K562 (cell line): ENCODE data around the gene GON7. TPM values are rescaled to one million over a fixed set of nuclear protein-coding genes. Genes with fewer than 3 reads are reported as not detected.

Experiments used
- GABPA ChIP-seq: fragments of 200-800 bp; sonication (Bioruptor generic); conservative IDR thresholded peaks from 2 replicates; pipeline ENCODE4 v1.6.1; 2016; ENCODE audit warnings: low read depth, missing genetic modification characterization, missing compliant biosample characterization
- HDAC2 ChIP-seq: fragments of 450-650 bp; IDR thresholded peaks from 2 replicates; pipeline ENCODE4 v1.6.1; 2016; ENCODE audit warnings: mild to moderate bottlenecking
- KDM1A ChIP-seq, 2 experiments: fragments of 450-650 bp; IDR thresholded peaks; 2 replicates each; pipeline ENCODE4 v1.6.1; 2016; ENCODE audit warnings: mild to moderate bottlenecking in 2 of 2
- KLF6 ChIP-seq: fragments of 250-450 bp; sonication (Bioruptor Pico); IDR thresholded peaks from 2 replicates; pipeline ENCODE4 v1.4.0; 2020; ENCODE audit warnings: mild to moderate bottlenecking, moderate library complexity, borderline replicate concordance
- NCOA1 ChIP-seq: fragments of 450-650 bp; IDR thresholded peaks from 2 replicates; pipeline ENCODE4 v1.6.1; 2016; ENCODE audit warnings: low read depth
- NCOA6 ChIP-seq: fragments of 450-650 bp; IDR thresholded peaks from 2 replicates; pipeline ENCODE4 v1.6.1; 2017; ENCODE audit warnings: mild to moderate bottlenecking
- POLR3G ChIP-seq: IDR thresholded peaks from 2 replicates; pipeline ENCODE4 v1.6.1; 2011; ENCODE audit not compliant: insufficient read length, insufficient replicate concordance; ENCODE audit errors: extremely low read depth
- YBX1 ChIP-seq: fragments of 450-650 bp; IDR thresholded peaks from 2 replicates; pipeline ENCODE4 v1.7.1; 2016; ENCODE audit warnings: mild to moderate bottlenecking
- ZFPM2 ChIP-seq: fragments of 250-450 bp; sonication (Bioruptor Pico); IDR thresholded peaks from 2 replicates; pipeline ENCODE4 v1.5.1; 2022; ENCODE audit warnings: mild to moderate bottlenecking
- polyA plus RNA-seq, 8 experiments: library from polyadenylated mRNA; depleted of rRNA in 4 of 8; stranded (reverse) in 5 of 8; unstranded in 3 of 8; fragments of >200 nt; fragmentation: Nextera tagmentation in 2 of 8; fragmentation: Illumina TruSeq in 1 of 8; extraction: Ambion mirVana in 2 of 8; extraction: Trizol in 1 of 8; gene quantifications; 2 replicates each; pipeline versions ENCODE4 v1.2.1 to v1.2.3, GENCODE V29; 2011 to 2014; ENCODE audit warnings: inconsistent platforms in 1 of 8, missing spikeins in 1 of 8
- total RNA-seq, 7 experiments: library from RNA; depleted of rRNA in 6 of 7; stranded (reverse); fragments of >200 nt in 6 of 7; fragmentation: Illumina TruSeq in 2 of 7; extraction: Trizol in 2 of 7; gene quantifications; 2 replicates each; pipeline versions ENCODE4 v1.2.1 to v1.2.3, GENCODE V29; 2011 to 2021; ENCODE audit warnings: low replicate concordance in 1 of 7
- TF ChIP-seq, protein P1 (sequence below), 3 experiments: fragments of 200-800 bp in 1 of 3; sonication (Bioruptor generic) in 1 of 3; sonication (generic) in 1 of 3; formaldehyde crosslinking in 1 of 3; IDR thresholded peaks; 2 replicates each; pipeline versions ENCODE4 v1.6.1 to v1.8.0; 2016 to 2022; ENCODE audit warnings: mild to moderate bottlenecking in 2 of 3, missing compliant biosample characterization in 2 of 3, missing genetic modification characterization in 2 of 3, missing genetic modification reagents in 1 of 3

Gene GON7
- total and polyA plus RNA-seq, 9 of the 15 experiments (the other 6 are each of a cell fraction or from before 2014, with no cell fraction given) = 13.7 to 34.0 (median 23.9) TPM

DNA sequence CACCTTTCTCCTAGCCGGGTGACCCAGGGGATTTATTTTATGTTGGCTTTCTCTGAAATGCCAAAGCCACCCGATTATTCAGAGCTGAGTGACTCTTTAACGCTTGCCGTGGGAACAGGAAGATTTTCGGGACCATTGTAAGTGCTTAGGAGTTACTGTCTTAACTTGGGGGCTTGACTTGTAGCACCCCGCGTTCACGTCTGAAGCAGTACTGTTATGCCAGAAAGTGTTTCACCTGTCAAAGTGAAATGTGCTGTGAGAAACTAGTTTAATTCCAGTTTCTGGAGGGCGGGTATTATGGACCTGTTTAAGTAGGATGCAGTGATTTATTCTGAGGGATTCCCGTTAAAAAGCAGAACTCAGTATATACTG is 21.5 kb downstream of the GON7 start (continued):
- no peak for TF ChIP-seq YBX1
- no peak for TF ChIP-seq POLR3G
- TF ChIP-seq ZFPM2 = no peak
- no peak for TF ChIP-seq GABPA
- TF ChIP-seq, protein P1, sequence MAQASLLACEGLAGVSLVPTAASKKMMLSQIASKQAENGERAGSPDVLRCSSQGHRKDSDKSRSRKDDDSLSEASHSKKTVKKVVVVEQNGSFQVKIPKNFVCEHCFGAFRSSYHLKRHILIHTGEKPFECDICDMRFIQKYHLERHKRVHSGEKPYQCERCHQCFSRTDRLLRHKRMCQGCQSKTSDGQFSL (CRISPR knock-in tag; IDR thresholded peaks at IDR 0.05) = no peak
- TF ChIP-seq, protein P1 (tag; IDR thresholded peaks at IDR 0.05) = no peak
- no peak for TF ChIP-seq NCOA6
- TF ChIP-seq NCOA1 = no peak
- TF ChIP-seq KDM1A (IDR thresholded peaks at IDR 0.05) = peak; percentile 82 to 84
- peak; percentile 55 for TF ChIP-seq HDAC2
- TF ChIP-seq KLF6 (CRISPR knock-in tag) = no peak
- TF ChIP-seq, all 486 proteins: peak for 6
